GM12878 (cell line): ENCODE results near the gene DENND1A. TPM values are rescaled to one million over a fixed set of nuclear protein-coding genes. Genes with fewer than 3 reads are reported as not detected.

Experiments
- ATAC-seq: fragments of 200-7000 bp; cut with Tn5 transposase; 3 replicates; pipeline ENCODE4 v1.9.1; 2020; ENCODE audit warnings: mild to moderate bottlenecking, moderate library complexity
- BruUV-seq: library from RNA; stranded (reverse); fragments of 400-500 nt; replicated peaks from 2 replicates; lab custom pipeline; 2021; lab: Mats Ljungman, UMichigan
- CTCF ChIA-PET: fragments of 300-600 bp; sonication (Branson Sonifier 250); formaldehyde crosslinking; extraction: SDS; loops from one replicate; lab custom pipeline; 2021; ENCODE audit warnings: inconsistent platforms; lab: Yijun Ruan, JAX
- POLR2A ChIA-PET: fragments of 350-600 bp; formaldehyde crosslinking; extraction: SDS; loops from one replicate; lab custom pipeline; 2021; ENCODE audit warnings: inconsistent platforms; lab: Charles Lee
- RAD21 ChIA-PET: fragments of 300-600 bp; sonication (Branson Sonifier 250); formaldehyde crosslinking; loops from one replicate; lab custom pipeline; 2023; ENCODE audit warnings: antibody characterized with exemption; ENCODE audit not compliant: unreplicated experiment; lab: Charles Lee
- SMC1A ChIA-PET: fragments of 300-600 bp; sonication (Branson Sonifier 250); formaldehyde crosslinking; loops from one replicate; lab custom pipeline; 2023; ENCODE audit not compliant: unreplicated experiment, uncharacterized antibody; lab: Charles Lee
- DNase-seq: peaks from one replicate; pipeline ENCODE4 v3.0.0-alpha.2; 2011; ENCODE audit warnings: low read depth, low spot score
- FAIRE-seq: peaks from 3 replicates; lab custom pipeline; 2011; peaks lifted over from hg19 to GRCh38; lab: Jason Lieb, UNC
- H2AFZ ChIP-seq: 2 replicates; pipeline ENCODE4 v1.6.0; 2011; ENCODE audit warnings: low read depth, low read length, control low read depth; ENCODE audit not compliant: control insufficient read depth
- H3K27ac ChIP-seq: 2 replicates; pipeline ENCODE4 v1.5.1; 2011; ENCODE audit warnings: control low read depth; ENCODE audit not compliant: control insufficient read depth, insufficient read depth
- H3K27me3 ChIP-seq, 2 experiments: replicated peaks in 1 of 2; 2 replicates each; pipeline versions ENCODE4 v1.6.0 to v1.6.1; 2011; ENCODE audit warnings: low read length in 1 of 2; ENCODE audit not compliant: control insufficient read depth in 2 of 2, insufficient read depth in 2 of 2
- H3K36me3 ChIP-seq, 2 experiments: 2 replicates each; pipeline ENCODE4 v1.5.1; 2011; ENCODE audit warnings: low read length in 1 of 2; ENCODE audit not compliant: control insufficient read depth in 2 of 2, insufficient read depth in 2 of 2
- H3K4me1 ChIP-seq: 2 replicates; pipeline ENCODE4 v1.6.1; 2011; ENCODE audit warnings: mild to moderate bottlenecking, low read length, moderate library complexity, mixed read lengths; ENCODE audit not compliant: control insufficient read depth, insufficient read depth
- H3K4me2 ChIP-seq: 2 replicates; pipeline ENCODE4 v1.6.0; 2011; ENCODE audit warnings: control low read depth; ENCODE audit not compliant: control insufficient read depth, insufficient read depth
- H3K4me3 ChIP-seq: fragments of 200-600 bp; sonication (generic); 2 replicates; pipeline ENCODE4 v1.5.1; 2016
- H3K79me2 ChIP-seq: 2 replicates; pipeline ENCODE4 v1.6.0; 2011; ENCODE audit warnings: low read length; ENCODE audit not compliant: control insufficient read depth, insufficient read depth
- H3K9ac ChIP-seq: 2 replicates; pipeline ENCODE4 v1.8.0; 2011; ENCODE audit warnings: low read length, control low read depth, mixed read lengths; ENCODE audit not compliant: control insufficient read depth, insufficient read depth
- H3K9me3 ChIP-seq: replicated peaks from 3 replicates; pipeline ENCODE4 v1.5.1; 2011; ENCODE audit warnings: mild to moderate bottlenecking, low read length; ENCODE audit not compliant: control insufficient read depth, insufficient read depth
- H4K20me1 ChIP-seq: 2 replicates; pipeline ENCODE4 v1.6.0; 2011; ENCODE audit not compliant: control insufficient read depth, insufficient read depth
- ATF3 ChIP-seq: IDR thresholded peaks from 2 replicates; pipeline ENCODE4 v1.6.1; 2011; ENCODE audit warnings: low read depth, mild to moderate bottlenecking, low read length, moderate library complexity, borderline replicate concordance; ENCODE audit errors: extremely low read depth
- EZH2 ChIP-seq: IDR thresholded peaks from 2 replicates; pipeline ENCODE4 v1.6.1; 2012; ENCODE audit warnings: low read depth, mild to moderate bottlenecking, control low read depth, inconsistent platforms, low read length, borderline replicate concordance; ENCODE audit not compliant: control insufficient read depth
- HCFC1 ChIP-seq: fragments of 150-350 bp; IDR thresholded peaks from 2 replicates; pipeline ENCODE4 v1.6.1; 2014; ENCODE audit warnings: low read length
- NKRF ChIP-seq: fragments of 450-650 bp; conservative IDR thresholded peaks from 2 replicates; pipeline ENCODE4 v1.6.1; 2017; ENCODE audit warnings: mild to moderate bottlenecking, moderate library complexity
- REST ChIP-seq: IDR thresholded peaks from 2 replicates; pipeline ENCODE4 v1.6.1; 2012; ENCODE audit warnings: mild to moderate bottlenecking, low read depth, low read length
- SIN3A ChIP-seq: IDR thresholded peaks from 2 replicates; pipeline ENCODE4 v1.6.1; 2012; ENCODE audit warnings: low read depth, low read length, improper control_type of control experiment
- SPI1 ChIP-seq: IDR thresholded peaks from 2 replicates; pipeline ENCODE4 v1.6.1; 2011; ENCODE audit warnings: low read depth, mild to moderate bottlenecking, low read length, moderate library complexity, borderline replicate concordance; ENCODE audit not compliant: insufficient read depth
- ZNF687 ChIP-seq: fragments of 450-650 bp; IDR thresholded peaks from 2 replicates; pipeline ENCODE4 v1.6.1; 2017; ENCODE audit warnings: mild to moderate bottlenecking, moderate library complexity
- WGBS: methylation state at CpG from one replicate; pipeline ENCODE4 v1.1.6; 2016; ENCODE audit warnings: low lambda C conversion rate; ENCODE audit not compliant: insufficient replicate concordance, insufficient coverage; ENCODE audit errors: missing lambda C conversion rate; 5-methylcytosine and 5-hydroxymethylcytosine counted together
- in situ Hi-C: fragments of 300-500 bp; cut with MboI; formaldehyde crosslinking; loops from 9 replicates; pipeline ENCODE4 v1.14.3; 2018; ENCODE audit warnings: mixed read lengths
- intact Hi-C: fragments of 100-400 bp; cut with micrococcal nuclease; formaldehyde crosslinking; loops from one replicate; pipeline ENCODE4 v1.14.2; 2022; ENCODE audit not compliant: unreplicated experiment
- polyA plus RNA-seq, 11 experiments: library from polyadenylated mRNA; depleted of rRNA in 4 of 11; unstranded in 6 of 11; stranded (reverse) in 5 of 11; fragments of >200 nt; fragmentation: Nextera tagmentation in 4 of 11; fragmentation: Illumina TruSeq in 1 of 11; extraction: Ambion mirVana in 4 of 11; extraction: Trizol in 1 of 11; gene quantifications; 1 replicate in 1 of 11; 2 replicates in 10 of 11; pipeline versions ENCODE4 v1.2.1 to v1.2.3, GENCODE V29; 2011 to 2016; ENCODE audit warnings: inconsistent platforms in 2 of 11, missing spikeins in 2 of 11, low read depth in 1 of 11
- total RNA-seq, 4 experiments: library from RNA; depleted of rRNA in 3 of 4; stranded (reverse); fragments of >200 nt in 3 of 4; fragmentation: Illumina TruSeq in 1 of 4; extraction: Trizol in 1 of 4; gene quantifications; 2 replicates each; pipeline versions ENCODE4 v1.2.1 to v1.2.3, GENCODE V29; 2013 to 2021

Gene DENND1A
- total and polyA plus RNA-seq, 10 of the 15 experiments (the other 5 are each of a cell fraction or from before 2014, with no cell fraction given) = 14.1 to 48.6 (median 35.2) TPM

GRCh38 chr9:123753669-123754258 is 176.2 kb downstream of the DENND1A start (continued):
- no peak for TF ChIP-seq ZNF687
- TF ChIP-seq, all 136 proteins: peak for 0

GRCh38 chr9:123753016-123753415 is 176.9 kb downstream of the DENND1A start:
- no peak overlapping the region for H3K9ac ChIP-seq
- TF ChIP-seq REST (no peak), SPI1 (no peak), HCFC1 (no peak), SIN3A (no peak), NKRF (no peak), EZH2 (no peak), ATF3 (no peak)
- H2AFZ ChIP-seq = no peak overlapping the region
- no peak overlapping the region for H3K27ac ChIP-seq
- no peak overlapping the region for H3K4me3 ChIP-seq
- ChIA-PET CTCF (interaction anchor here (0.6 to 1.3 kb wide), 2 partner anchors 10 to 115 kb away, joined by 3 to 4 read pairs; no protein-coding TSS in a partner anchor), POLR2A (no interaction called here), SMC1A (interaction anchor here (0.8 to 9.2 kb wide), 8 partner anchors 9 to 188 kb away, joined by 3 to 92 read pairs (median 10); no protein-coding TSS in a partner anchor), RAD21 (interaction anchor here (1.1 to 1.4 kb wide), 3 partner anchors 14 to 245 kb away, joined by 3 read pairs; no protein-coding TSS in a partner anchor)
- intact Hi-C loops = no loop called here
- peaks cover 31% of the 10 kb centered on the region for H3K4me1 ChIP-seq
- H3K9me3 ChIP-seq = no peaks in the 10 kb centered on the region
- H3K27me3 ChIP-seq = no peaks in the 10 kb centered on the region
- FAIRE-seq = no peak
- no peaks in the 10 kb centered on the region; the same call in 1 of the 2 replicates for H3K79me2 ChIP-seq
- BruUV-seq = no TSS peak
- DNase-seq = no peak
- no peaks in the 10 kb centered on the region for H4K20me1 ChIP-seq
- no peak for ATAC-seq
- H3K36me3 ChIP-seq = peaks cover 0 to 7% of the 10 kb centered on the region in 2 experiments; a peak in 1 of 4 replicates
- 100% methylated on average over 1 of the region's 1 CpG for WGBS
- no peak overlapping the region for H3K4me2 ChIP-seq
- in situ Hi-C loops = no loop called here
